GM12878 (cell line): ENCODE measurements around the gene RIPOR1. TPM values are rescaled to one million over a fixed set of nuclear protein-coding genes. Genes with fewer than 3 reads are reported as not detected.
A peak's percentile ranks its signal among the peaks of the same experiment; 100 is the strongest.

Experiments
- E2F8 ChIP-seq: fragments of 450-650 bp; IDR thresholded peaks from 2 replicates; pipeline ENCODE4 v1.6.1; 2018; ENCODE audit warnings: mild to moderate bottlenecking, low read depth, moderate library complexity; ENCODE audit not compliant: partially characterized antibody
- IRF3 ChIP-seq: fragments of 450-650 bp; IDR thresholded peaks from 2 replicates; pipeline ENCODE4 v1.6.1; 2014; ENCODE audit warnings: mild to moderate bottlenecking
- IRF4 ChIP-seq: IDR thresholded peaks from 2 replicates; pipeline ENCODE4 v1.6.1; 2011; ENCODE audit warnings: low read depth, low read length
- MXI1 ChIP-seq: fragments of 150-350 bp; IDR thresholded peaks from 2 replicates; pipeline ENCODE4 v1.6.1; 2011; ENCODE audit warnings: low read depth, mild to moderate bottlenecking, inconsistent platforms, low read length, improper control_type of control experiment
- NR2F1 ChIP-seq: fragments of 450-650 bp; conservative IDR thresholded peaks from 2 replicates; pipeline ENCODE4 v1.6.1; 2017; ENCODE audit warnings: mild to moderate bottlenecking
- POU2F2 ChIP-seq: IDR thresholded peaks from 3 replicates; pipeline ENCODE4 v1.6.1; 2011; ENCODE audit warnings: low read depth, mild to moderate bottlenecking, low read length, borderline replicate concordance
- SIX5 ChIP-seq: IDR thresholded peaks from 2 replicates; pipeline ENCODE4 v1.6.1; 2011; ENCODE audit warnings: mild to moderate bottlenecking, low read depth, low read length, moderate library complexity; ENCODE audit not compliant: severe bottlenecking
- SMAD5 ChIP-seq: IDR thresholded peaks from 2 replicates; pipeline ENCODE4 v1.6.1; 2016; ENCODE audit warnings: antibody characterized with exemption, low read depth
- SRF ChIP-seq, 2 experiments: IDR thresholded peaks; 2 replicates each; pipeline ENCODE4 v1.6.1; 2011; ENCODE audit warnings: low read depth in 2 of 2, low read length in 2 of 2, mild to moderate bottlenecking in 1 of 2, moderate library complexity in 1 of 2
- STAT3 ChIP-seq: IDR thresholded peaks from 2 replicates; pipeline ENCODE4 v1.6.1; 2011; ENCODE audit warnings: low read depth, low read length, improper control_type of control experiment
- YBX1 ChIP-seq: fragments of 450-650 bp; IDR thresholded peaks from 2 replicates; pipeline ENCODE4 v1.6.1; 2016; ENCODE audit warnings: antibody characterized with exemption
- ZBED1 ChIP-seq: IDR thresholded peaks from 2 replicates; pipeline ENCODE4 v1.6.1; 2016; ENCODE audit warnings: borderline replicate concordance
- ZBTB4 ChIP-seq: fragments of 450-650 bp; formaldehyde crosslinking; IDR thresholded peaks from 2 replicates; pipeline ENCODE4 v1.4.0; 2022; ENCODE audit warnings: mild to moderate bottlenecking, moderate library complexity
- ZZZ3 ChIP-seq: IDR thresholded peaks from 2 replicates; pipeline ENCODE4 v1.6.1; 2011; ENCODE audit warnings: low read depth; ENCODE audit not compliant: control insufficient read depth, insufficient read length
- polyA plus RNA-seq, 11 experiments: library from polyadenylated mRNA; depleted of rRNA in 4 of 11; unstranded in 6 of 11; stranded (reverse) in 5 of 11; fragments of >200 nt; fragmentation: Nextera tagmentation in 4 of 11; fragmentation: Illumina TruSeq in 1 of 11; extraction: Ambion mirVana in 4 of 11; extraction: Trizol in 1 of 11; gene quantifications; 1 replicate in 1 of 11; 2 replicates in 10 of 11; pipeline versions ENCODE4 v1.2.1 to v1.2.3, GENCODE V29; 2011 to 2016; ENCODE audit warnings: inconsistent platforms in 2 of 11, missing spikeins in 2 of 11, low read depth in 1 of 11
- total RNA-seq, 4 experiments: library from RNA; depleted of rRNA in 3 of 4; stranded (reverse); fragments of >200 nt in 3 of 4; fragmentation: Illumina TruSeq in 1 of 4; extraction: Trizol in 1 of 4; gene quantifications; 2 replicates each; pipeline versions ENCODE4 v1.2.1 to v1.2.3, GENCODE V29; 2013 to 2021
- TF ChIP-seq, protein P1 (sequence below): fragments of 450-650 bp; formaldehyde crosslinking; IDR thresholded peaks from 2 replicates; pipeline ENCODE4 v1.5.0; 2022; ENCODE audit warnings: mild to moderate bottlenecking, missing genetic modification characterization
- TF ChIP-seq, protein P2 (sequence below): fragments of 450-650 bp; IDR thresholded peaks from 2 replicates; pipeline ENCODE4 v1.6.1; 2017; ENCODE audit warnings: mild to moderate bottlenecking, moderate library complexity

RIPOR1 gene
- total and polyA plus RNA-seq, 10 of the 15 experiments (the other 5 are each of a cell fraction or from before 2014, with no cell fraction given) = 0.13 to 28.5 (median 7.0) TPM

DNA sequence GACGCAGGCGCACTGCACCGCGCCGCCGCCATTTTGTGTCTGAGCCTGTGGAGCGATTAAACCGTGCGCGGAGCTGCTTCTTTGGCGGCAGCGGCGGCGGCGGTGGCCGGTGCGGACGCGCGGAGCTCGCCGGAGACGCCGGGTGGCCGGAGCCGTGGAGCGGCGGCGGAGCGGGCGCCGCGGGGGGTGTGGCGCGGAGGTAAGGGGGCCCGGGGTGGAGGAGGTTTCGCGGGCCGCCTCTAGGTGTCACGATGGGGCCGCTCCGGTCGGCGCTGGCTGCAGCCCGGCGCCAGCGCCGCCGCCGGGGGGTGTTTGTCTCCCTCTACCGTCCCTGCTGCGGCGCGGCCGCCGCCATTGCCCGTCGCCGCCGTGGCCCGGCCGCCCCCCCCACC lies 33.9 kb downstream of the RIPOR1 start, which contains the start of gene CTCF (continued):
- TF ChIP-seq MXI1 (no peak; the same call in 1 of the 2 replicates), ZZZ3 (no peak), SRF (IDR thresholded peaks at IDR 0.05; ENCODE audit: low read depth in 2 of 2, low read length in 2 of 2) (no peak), SIX5 (no peak), NR2F1 (no peak), ZBED1 (no peak), POU2F2 (no peak), IRF4 (no peak), IRF3 (0 out of 2 replicates have a peak, but pooled peaks have one; percentile 24), STAT3 (no peak), E2F8 (no peak), ZBTB4 (CRISPR knock-in tag) (no peak), YBX1 (no peak), SMAD5 (no peak)
- TF ChIP-seq, protein P1, sequence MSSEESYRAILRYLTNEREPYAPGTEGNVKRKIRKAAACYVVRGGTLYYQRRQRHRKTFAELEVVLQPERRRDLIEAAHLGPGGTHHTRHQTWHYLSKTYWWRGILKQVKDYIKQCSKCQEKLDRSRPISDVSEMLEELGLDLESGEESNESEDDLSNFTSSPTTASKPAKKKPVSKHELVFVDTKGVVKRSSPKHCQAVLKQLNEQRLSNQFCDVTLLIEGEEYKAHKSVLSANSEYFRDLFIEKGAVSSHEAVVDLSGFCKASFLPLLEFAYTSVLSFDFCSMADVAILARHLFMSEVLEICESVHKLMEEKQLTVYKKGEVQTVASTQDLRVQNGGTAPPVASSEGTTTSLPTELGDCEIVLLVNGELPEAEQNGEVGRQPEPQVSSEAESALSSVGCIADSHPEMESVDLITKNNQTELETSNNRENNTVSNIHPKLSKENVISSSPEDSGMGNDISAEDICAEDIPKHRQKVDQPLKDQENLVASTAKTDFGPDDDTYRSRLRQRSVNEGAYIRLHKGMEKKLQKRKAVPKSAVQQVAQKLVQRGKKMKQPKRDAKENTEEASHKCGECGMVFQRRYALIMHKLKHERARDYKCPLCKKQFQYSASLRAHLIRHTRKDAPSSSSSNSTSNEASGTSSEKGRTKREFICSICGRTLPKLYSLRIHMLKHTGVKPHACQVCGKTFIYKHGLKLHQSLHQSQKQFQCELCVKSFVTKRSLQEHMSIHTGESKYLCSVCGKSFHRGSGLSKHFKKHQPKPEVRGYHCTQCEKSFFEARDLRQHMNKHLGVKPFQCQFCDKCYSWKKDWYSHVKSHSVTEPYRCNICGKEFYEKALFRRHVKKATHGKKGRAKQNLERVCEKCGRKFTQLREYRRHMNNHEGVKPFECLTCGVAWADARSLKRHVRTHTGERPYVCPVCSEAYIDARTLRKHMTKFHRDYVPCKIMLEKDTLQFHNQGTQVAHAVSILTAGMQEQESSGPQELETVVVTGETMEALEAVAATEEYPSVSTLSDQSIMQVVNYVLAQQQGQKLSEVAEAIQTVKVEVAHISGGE (CRISPR knock-in tag) = no peak
- TF ChIP-seq, protein P2, sequence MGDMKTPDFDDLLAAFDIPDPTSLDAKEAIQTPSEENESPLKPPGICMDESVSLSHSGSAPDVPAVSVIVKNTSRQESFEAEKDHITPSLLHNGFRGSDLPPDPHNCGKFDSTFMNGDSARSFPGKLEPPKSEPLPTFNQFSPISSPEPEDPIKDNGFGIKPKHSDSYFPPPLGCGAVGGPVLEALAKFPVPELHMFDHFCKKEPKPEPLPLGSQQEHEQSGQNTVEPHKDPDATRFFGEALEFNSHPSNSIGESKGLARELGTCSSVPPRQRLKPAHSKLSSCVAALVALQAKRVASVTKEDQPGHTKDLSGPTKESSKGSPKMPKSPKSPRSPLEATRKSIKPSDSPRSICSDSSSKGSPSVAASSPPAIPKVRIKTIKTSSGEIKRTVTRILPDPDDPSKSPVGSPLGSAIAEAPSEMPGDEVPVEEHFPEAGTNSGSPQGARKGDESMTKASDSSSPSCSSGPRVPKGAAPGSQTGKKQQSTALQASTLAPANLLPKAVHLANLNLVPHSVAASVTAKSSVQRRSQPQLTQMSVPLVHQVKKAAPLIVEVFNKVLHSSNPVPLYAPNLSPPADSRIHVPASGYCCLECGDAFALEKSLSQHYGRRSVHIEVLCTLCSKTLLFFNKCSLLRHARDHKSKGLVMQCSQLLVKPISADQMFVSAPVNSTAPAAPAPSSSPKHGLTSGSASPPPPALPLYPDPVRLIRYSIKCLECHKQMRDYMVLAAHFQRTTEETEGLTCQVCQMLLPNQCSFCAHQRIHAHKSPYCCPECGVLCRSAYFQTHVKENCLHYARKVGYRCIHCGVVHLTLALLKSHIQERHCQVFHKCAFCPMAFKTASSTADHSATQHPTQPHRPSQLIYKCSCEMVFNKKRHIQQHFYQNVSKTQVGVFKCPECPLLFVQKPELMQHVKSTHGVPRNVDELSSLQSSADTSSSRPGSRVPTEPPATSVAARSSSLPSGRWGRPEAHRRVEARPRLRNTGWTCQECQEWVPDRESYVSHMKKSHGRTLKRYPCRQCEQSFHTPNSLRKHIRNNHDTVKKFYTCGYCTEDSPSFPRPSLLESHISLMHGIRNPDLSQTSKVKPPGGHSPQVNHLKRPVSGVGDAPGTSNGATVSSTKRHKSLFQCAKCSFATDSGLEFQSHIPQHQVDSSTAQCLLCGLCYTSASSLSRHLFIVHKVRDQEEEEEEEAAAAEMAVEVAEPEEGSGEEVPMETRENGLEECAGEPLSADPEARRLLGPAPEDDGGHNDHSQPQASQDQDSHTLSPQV = peak; percentile 51; the same call in 1 of the 2 replicates
